ENCODE data around the gene IGFL4.

The IGFL4 gene

DNA sequence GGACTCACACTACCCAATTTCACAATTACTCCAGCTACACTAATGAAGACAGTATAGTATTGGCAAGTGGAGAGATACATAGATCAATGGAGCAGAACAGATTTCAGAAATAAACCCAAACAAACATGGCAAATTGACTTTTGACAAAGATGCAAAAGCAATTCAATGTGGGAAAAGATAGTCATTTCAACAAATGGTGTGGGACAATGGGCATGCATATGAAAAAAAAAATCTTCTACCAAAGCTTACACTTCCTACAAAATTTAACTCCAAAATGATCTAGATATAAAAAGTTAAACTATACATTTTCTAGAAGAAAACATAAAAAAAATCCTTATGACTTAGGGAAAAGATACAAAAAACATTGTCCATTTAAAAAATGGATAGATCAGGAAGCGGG lies 2.7 kb upstream of the IGFL4 start:
- TF ChIP-seq ZBTB7A (IDR thresholded peaks at IDR 0.05; ENCODE audit: low read depth) (no peak), FOXM1 (IDR thresholded peaks at IDR 0.05; ENCODE audit: borderline replicate concordance, low read depth) (no peak), EGR1 (IDR thresholded peaks at IDR 0.05) (no peak), CEBPB (IDR thresholded peaks at IDR 0.05) (no peak), NFIC (IDR thresholded peaks at IDR 0.05) (no peak), CREB1 (IDR thresholded peaks at IDR 0.05; ENCODE audit: low read depth) (no peak), YY1 (IDR thresholded peaks at IDR 0.05; ENCODE audit: low read depth) (no peak), TAF1 (IDR thresholded peaks at IDR 0.05; ENCODE audit: low read depth) (no peak)
- TF ChIP-seq, protein P1, sequence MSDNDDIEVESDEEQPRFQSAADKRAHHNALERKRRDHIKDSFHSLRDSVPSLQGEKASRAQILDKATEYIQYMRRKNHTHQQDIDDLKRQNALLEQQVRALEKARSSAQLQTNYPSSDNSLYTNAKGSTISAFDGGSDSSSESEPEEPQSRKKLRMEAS (IDR thresholded peaks at IDR 0.05), result no peak
- TF ChIP-seq, protein P2, sequence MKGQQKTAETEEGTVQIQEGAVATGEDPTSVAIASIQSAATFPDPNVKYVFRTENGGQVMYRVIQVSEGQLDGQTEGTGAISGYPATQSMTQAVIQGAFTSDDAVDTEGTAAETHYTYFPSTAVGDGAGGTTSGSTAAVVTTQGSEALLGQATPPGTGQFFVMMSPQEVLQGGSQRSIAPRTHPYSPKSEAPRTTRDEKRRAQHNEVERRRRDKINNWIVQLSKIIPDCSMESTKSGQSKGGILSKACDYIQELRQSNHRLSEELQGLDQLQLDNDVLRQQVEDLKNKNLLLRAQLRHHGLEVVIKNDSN (IDR thresholded peaks at IDR 0.05), result no peak

DNA sequence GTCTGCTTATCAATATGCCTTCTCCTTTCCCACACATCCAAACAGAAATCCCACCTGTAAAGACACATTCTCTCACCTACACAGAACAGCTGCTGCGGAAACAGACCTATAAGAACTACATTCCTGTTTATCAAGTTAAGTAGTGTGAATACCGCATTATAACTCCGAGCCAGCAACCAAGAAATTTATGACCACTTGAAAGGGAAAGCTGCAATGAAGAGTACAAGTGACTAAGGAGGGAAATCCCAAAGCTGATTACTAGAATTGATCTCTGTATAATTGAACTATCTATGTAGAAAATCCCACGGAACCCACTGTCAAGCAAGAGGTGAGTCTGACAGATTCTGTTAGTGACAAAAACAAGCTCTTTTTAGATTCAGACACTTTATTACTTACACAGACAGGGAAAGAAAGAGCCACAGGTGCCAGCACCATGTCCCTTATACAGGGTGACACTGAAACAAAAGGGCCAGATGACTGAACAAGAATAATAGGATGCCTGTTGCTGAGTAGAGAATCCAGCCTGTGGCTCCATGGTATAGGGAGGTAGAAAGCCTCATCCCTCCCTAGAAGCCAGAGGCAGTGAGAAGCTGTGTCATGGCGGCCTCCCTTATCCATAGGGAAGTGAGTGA lies 1.6 kb upstream of the IGFL4 start:
- TF ChIP-seq, protein P1 (IDR thresholded peaks at IDR 0.05), result no peak
- TF ChIP-seq TCF12 (IDR thresholded peaks at IDR 0.05; ENCODE audit: low read depth), result no peak
- TF ChIP-seq EGR1 (IDR thresholded peaks at IDR 0.05), result no peak
- TF ChIP-seq NFIC (IDR thresholded peaks at IDR 0.05), result no peak
- TF ChIP-seq TEAD4 (IDR thresholded peaks at IDR 0.05), result no peak
- no peak for TF ChIP-seq FOXM1 (IDR thresholded peaks at IDR 0.05; ENCODE audit: borderline replicate concordance, low read depth)
- TF ChIP-seq, protein P2 (IDR thresholded peaks at IDR 0.05), result no peak
- TF ChIP-seq CREB1 (IDR thresholded peaks at IDR 0.05; ENCODE audit: low read depth), result no peak
- TF ChIP-seq ZBTB7A (IDR thresholded peaks at IDR 0.05; ENCODE audit: low read depth), result no peak
- TF ChIP-seq RAD21 (IDR thresholded peaks at IDR 0.05; ENCODE audit: low read depth), result no peak
- TF ChIP-seq CEBPB (IDR thresholded peaks at IDR 0.05), result no peak

DNA sequence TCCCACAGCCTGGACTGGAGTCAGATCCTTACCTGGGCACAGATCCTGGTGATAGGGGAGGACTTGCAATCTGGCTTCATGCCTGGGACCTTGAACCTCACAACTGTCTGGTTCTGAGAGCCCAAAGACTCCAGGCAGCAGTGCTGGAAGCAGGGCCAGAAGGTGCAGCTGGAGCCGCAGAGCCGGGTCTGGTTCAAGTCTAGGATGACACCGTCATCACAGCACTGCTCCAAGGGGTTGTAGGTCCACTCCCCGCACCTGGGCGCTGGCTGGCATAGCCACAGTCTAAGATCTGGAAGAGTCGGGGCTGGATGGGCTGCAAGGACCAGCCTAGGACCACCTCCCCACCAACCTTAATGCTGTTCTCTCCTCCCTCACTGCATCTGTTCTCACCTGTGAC lies 677 bp downstream of the IGFL4 start:
- TF ChIP-seq NFIC (IDR thresholded peaks at IDR 0.05) (no peak), YY1 (IDR thresholded peaks at IDR 0.05; ENCODE audit: low read depth) (no peak), RAD21 (IDR thresholded peaks at IDR 0.05; ENCODE audit: low read depth) (no peak), FOXM1 (IDR thresholded peaks at IDR 0.05; ENCODE audit: borderline replicate concordance, low read depth) (no peak), TEAD4 (IDR thresholded peaks at IDR 0.05) (no peak)
- TF ChIP-seq, protein P2 (IDR thresholded peaks at IDR 0.05), result no peak
- TF ChIP-seq, protein P3, sequence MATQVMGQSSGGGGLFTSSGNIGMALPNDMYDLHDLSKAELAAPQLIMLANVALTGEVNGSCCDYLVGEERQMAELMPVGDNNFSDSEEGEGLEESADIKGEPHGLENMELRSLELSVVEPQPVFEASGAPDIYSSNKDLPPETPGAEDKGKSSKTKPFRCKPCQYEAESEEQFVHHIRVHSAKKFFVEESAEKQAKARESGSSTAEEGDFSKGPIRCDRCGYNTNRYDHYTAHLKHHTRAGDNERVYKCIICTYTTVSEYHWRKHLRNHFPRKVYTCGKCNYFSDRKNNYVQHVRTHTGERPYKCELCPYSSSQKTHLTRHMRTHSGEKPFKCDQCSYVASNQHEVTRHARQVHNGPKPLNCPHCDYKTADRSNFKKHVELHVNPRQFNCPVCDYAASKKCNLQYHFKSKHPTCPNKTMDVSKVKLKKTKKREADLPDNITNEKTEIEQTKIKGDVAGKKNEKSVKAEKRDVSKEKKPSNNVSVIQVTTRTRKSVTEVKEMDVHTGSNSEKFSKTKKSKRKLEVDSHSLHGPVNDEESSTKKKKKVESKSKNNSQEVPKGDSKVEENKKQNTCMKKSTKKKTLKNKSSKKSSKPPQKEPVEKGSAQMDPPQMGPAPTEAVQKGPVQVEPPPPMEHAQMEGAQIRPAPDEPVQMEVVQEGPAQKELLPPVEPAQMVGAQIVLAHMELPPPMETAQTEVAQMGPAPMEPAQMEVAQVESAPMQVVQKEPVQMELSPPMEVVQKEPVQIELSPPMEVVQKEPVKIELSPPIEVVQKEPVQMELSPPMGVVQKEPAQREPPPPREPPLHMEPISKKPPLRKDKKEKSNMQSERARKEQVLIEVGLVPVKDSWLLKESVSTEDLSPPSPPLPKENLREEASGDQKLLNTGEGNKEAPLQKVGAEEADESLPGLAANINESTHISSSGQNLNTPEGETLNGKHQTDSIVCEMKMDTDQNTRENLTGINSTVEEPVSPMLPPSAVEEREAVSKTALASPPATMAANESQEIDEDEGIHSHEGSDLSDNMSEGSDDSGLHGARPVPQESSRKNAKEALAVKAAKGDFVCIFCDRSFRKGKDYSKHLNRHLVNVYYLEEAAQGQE (IDR thresholded peaks at IDR 0.05; ENCODE audit: low read depth), result no peak

DNA sequence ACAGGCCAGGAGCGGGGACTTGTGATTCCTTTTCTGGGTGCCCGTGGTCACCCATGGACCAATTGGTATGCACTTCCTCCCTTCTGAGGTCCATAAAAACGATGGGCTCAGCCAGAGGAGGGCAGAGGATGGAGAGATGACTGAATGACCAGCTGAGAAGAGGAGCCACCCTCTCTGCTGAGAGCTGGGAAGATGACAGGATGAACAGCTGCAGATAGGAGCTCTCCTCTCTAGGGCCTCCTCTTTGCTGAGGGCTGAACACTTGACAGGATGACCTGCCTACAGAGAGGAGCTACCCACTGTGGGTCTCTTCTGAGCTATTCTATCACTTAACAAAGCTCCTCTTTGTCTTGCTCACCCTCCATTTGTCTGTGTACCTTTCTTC lies 4.1 kb downstream of the IGFL4 start:
- TF ChIP-seq TAF1 (IDR thresholded peaks at IDR 0.05; ENCODE audit: low read depth) (no peak), FOXM1 (IDR thresholded peaks at IDR 0.05; ENCODE audit: borderline replicate concordance, low read depth) (no peak), TEAD4 (IDR thresholded peaks at IDR 0.05) (no peak), ZBTB7A (IDR thresholded peaks at IDR 0.05; ENCODE audit: low read depth) (no peak), EP300 (IDR thresholded peaks at IDR 0.05; ENCODE audit: borderline replicate concordance) (no peak), CEBPB (IDR thresholded peaks at IDR 0.05) (no peak), TCF12 (IDR thresholded peaks at IDR 0.05; ENCODE audit: low read depth) (no peak), YY1 (IDR thresholded peaks at IDR 0.05; ENCODE audit: low read depth) (no peak), CREB1 (IDR thresholded peaks at IDR 0.05; ENCODE audit: low read depth) (no peak), RAD21 (IDR thresholded peaks at IDR 0.05; ENCODE audit: low read depth) (no peak)
- TF ChIP-seq, protein P1 (IDR thresholded peaks at IDR 0.05), result no peak
- TF ChIP-seq, protein P3 (IDR thresholded peaks at IDR 0.05; ENCODE audit: low read depth), result no peak

DNA sequence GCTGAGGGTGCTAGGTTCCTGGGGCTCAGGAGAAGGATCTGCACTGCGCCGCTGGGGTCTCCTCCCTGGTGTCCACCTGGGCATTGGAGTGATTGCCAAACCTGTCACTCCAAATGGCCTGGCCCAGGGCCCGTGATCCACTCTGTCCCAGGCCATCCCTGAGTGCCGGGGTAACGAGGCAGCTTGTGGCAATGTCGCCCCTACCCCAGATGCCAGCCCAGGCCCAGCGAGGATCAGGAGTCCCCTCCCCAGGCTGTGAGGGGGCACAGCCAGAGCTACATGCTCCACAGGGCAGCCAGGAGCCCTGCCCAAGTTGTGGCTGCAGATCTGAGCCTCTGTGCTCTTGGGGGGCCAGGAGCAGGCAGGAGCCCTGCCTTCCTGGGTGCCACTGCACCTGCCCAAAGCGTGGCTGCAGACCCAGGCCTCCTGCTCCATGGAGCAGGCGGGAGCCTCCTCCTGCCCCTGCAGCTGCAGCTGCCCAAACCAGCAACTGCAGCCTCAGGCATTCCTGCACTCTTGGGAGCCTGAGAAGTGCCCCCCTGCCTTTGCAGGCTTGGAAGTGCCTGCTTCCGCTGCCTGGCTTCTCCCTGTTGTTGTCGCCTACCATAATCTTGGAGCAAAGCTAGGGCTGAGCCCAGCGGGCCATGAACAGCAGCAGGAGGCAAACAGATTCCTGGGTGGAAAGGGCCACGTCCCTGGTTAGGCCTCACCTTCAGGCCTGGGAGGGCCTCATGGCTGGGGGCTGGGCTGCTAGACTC lies 4.6 kb downstream of the IGFL4 start:
- TF ChIP-seq EP300 (IDR thresholded peaks at IDR 0.05; ENCODE audit: borderline replicate concordance) (no peak), YY1 (IDR thresholded peaks at IDR 0.05; ENCODE audit: low read depth) (no peak), TEAD4 (IDR thresholded peaks at IDR 0.05) (no peak), TAF1 (IDR thresholded peaks at IDR 0.05; ENCODE audit: low read depth) (no peak), CEBPB (IDR thresholded peaks at IDR 0.05) (no peak), ZBTB7A (IDR thresholded peaks at IDR 0.05; ENCODE audit: low read depth) (no peak), FOXM1 (IDR thresholded peaks at IDR 0.05; ENCODE audit: borderline replicate concordance, low read depth) (no peak), EGR1 (IDR thresholded peaks at IDR 0.05) (no peak)
- TF ChIP-seq, protein P1 (IDR thresholded peaks at IDR 0.05), result no peak

Measured in Ishikawa (cell line).